MM.1S (cell line): Measurements from ENCODE around the gene SPTLC3.

ENCODE experiments used
- DNase-seq: peaks from one replicate; pipeline ENCODE4 v3.0.0-alpha.2; 2015
- H2AFZ ChIP-seq: fragments of 300-600 bp; sonication (generic); 2 replicates; pipeline ENCODE4 v1.6.0; 2016; ENCODE audit warnings: antibody characterized with exemption, low read length
- H3F3A ChIP-seq: fragments of 300-600 bp; sonication (generic); 2 replicates; pipeline ENCODE4 v1.6.1; 2016; ENCODE audit warnings: mild to moderate bottlenecking, antibody characterized with exemption, low read length, moderate library complexity, mixed read lengths; ENCODE audit not compliant: insufficient read depth
- H3K27ac ChIP-seq: fragments of 300-600 bp; sonication (generic); 2 replicates; pipeline ENCODE4 v1.5.1; 2016; ENCODE audit warnings: mild to moderate bottlenecking, low read length
- H3K27me3 ChIP-seq: fragments of 300-600 bp; sonication (generic); replicated peaks from 2 replicates; pipeline ENCODE4 v1.6.0; 2016; ENCODE audit warnings: low read length; ENCODE audit not compliant: insufficient read depth
- H3K36me3 ChIP-seq: fragments of 300-600 bp; sonication (generic); replicated peaks from 2 replicates; pipeline ENCODE4 v1.6.1; 2016; ENCODE audit warnings: mild to moderate bottlenecking, low read length, mixed read lengths; ENCODE audit not compliant: insufficient read depth
- H3K4me1 ChIP-seq: fragments of 300-600 bp; sonication (generic); 2 replicates; pipeline ENCODE4 v1.6.1; 2016; ENCODE audit warnings: low read length, mixed read lengths
- H3K4me2 ChIP-seq: fragments of 300-600 bp; sonication (generic); 2 replicates; pipeline ENCODE4 v1.6.0; 2016; ENCODE audit warnings: low read depth, low read length
- H3K4me3 ChIP-seq: fragments of 300-600 bp; sonication (generic); 2 replicates; pipeline ENCODE4 v1.5.1; 2016; ENCODE audit warnings: low read length, mixed read lengths
- H3K79me2 ChIP-seq: fragments of 300-600 bp; sonication (generic); 2 replicates; pipeline ENCODE4 v1.6.1; 2016; ENCODE audit warnings: mixed run types, low read length, mixed read lengths
- H3K9ac ChIP-seq: fragments of 300-600 bp; sonication (generic); 2 replicates; pipeline ENCODE4 v1.6.1; 2016; ENCODE audit warnings: low read length, mixed read lengths
- H3K9me2 ChIP-seq: fragments of 300-600 bp; sonication (generic); replicated peaks from 2 replicates; pipeline ENCODE4 v1.6.1; 2016; ENCODE audit warnings: mild to moderate bottlenecking, low read length, mixed read lengths; ENCODE audit not compliant: insufficient read depth
- H3K9me3 ChIP-seq: fragments of 300-600 bp; sonication (generic); replicated peaks from 2 replicates; pipeline ENCODE4 v1.6.1; 2016; ENCODE audit warnings: mild to moderate bottlenecking, low read length, mixed read lengths; ENCODE audit not compliant: insufficient read depth
- H4K20me1 ChIP-seq: fragments of 300-600 bp; sonication (generic); 2 replicates; pipeline ENCODE4 v1.6.1; 2016; ENCODE audit warnings: mild to moderate bottlenecking, low read length, moderate library complexity, mixed read lengths; ENCODE audit not compliant: insufficient read depth
- CTCF ChIP-seq: fragments of 300-600 bp; sonication (generic); IDR thresholded peaks from 2 replicates; pipeline ENCODE4 v1.5.1; 2016; ENCODE audit warnings: antibody characterized with exemption, low read length, mixed read lengths
- EZH2 ChIP-seq: fragments of 300-600 bp; sonication (generic); optimal IDR thresholded peaks from 2 replicates; pipeline ENCODE3; 2017; ENCODE audit warnings: low read depth, mild to moderate bottlenecking, antibody characterized with exemption, low read length, mixed read lengths
- EZH2phosphoT487 ChIP-seq: fragments of 300-600 bp; sonication (generic); IDR thresholded peaks from 2 replicates; pipeline ENCODE4 v1.6.1; 2018; ENCODE audit warnings: antibody characterized with exemption, low read length

Gene SPTLC3

GRCh38 chr20:13092111-13092510 is 83.3 kb downstream of the SPTLC3 start:
- H3K36me3 ChIP-seq = no peaks in the 10 kb centered on the region

GRCh38 chr20:13094976-13095375 is 86.2 kb downstream of the SPTLC3 start:
- Histone ChIP-seq H3K4me2 (no peak overlapping the region), H3K27me3 (no peaks in the 10 kb centered on the region), H2AFZ (no peak overlapping the region), H3K27ac (no peak overlapping the region), H3K4me3 (no peak overlapping the region), H3K9me2 (no peaks in the 10 kb centered on the region), H3K36me3 (no peaks in the 10 kb centered on the region), H3K4me1 (no peaks in the 10 kb centered on the region), H4K20me1 (no peaks in the 10 kb centered on the region), H3F3A (no peaks in the 10 kb centered on the region), H3K9me3 (no peaks in the 10 kb centered on the region), H3K9ac (no peak overlapping the region), H3K79me2 (no peaks in the 10 kb centered on the region)
- DNase-seq = no peak
- TF ChIP-seq EZH2phosphoT487 (no peak), EZH2 (no peak), CTCF (no peak)

More at GRCh38 chr20:13092111-13092510, 83.3 kb downstream of the SPTLC3 start:
- TF ChIP-seq CTCF (no peak), EZH2 (no peak), EZH2phosphoT487 (no peak)
- no peaks in the 10 kb centered on the region for H3K4me1 ChIP-seq
- H3K9me3 ChIP-seq = no peaks in the 10 kb centered on the region
- no peak overlapping the region for H3K4me3 ChIP-seq
- H2AFZ ChIP-seq = no peak overlapping the region
- H4K20me1 ChIP-seq = no peaks in the 10 kb centered on the region
- H3K27me3 ChIP-seq = no peaks in the 10 kb centered on the region
- no peak overlapping the region for H3K9ac ChIP-seq
- no peaks in the 10 kb centered on the region for H3K9me2 ChIP-seq
- H3F3A ChIP-seq = no peaks in the 10 kb centered on the region
- H3K27ac ChIP-seq = no peak overlapping the region
- no peak overlapping the region for H3K4me2 ChIP-seq
- no peak for DNase-seq
- no peaks in the 10 kb centered on the region for H3K79me2 ChIP-seq

- DNase-seq = no peak
- no peak for TF ChIP-seq EZH2
- H3K9me2 ChIP-seq = no peaks in the 10 kb centered on the region
- H3K4me3 ChIP-seq = no peak overlapping the region
- H3K4me1 ChIP-seq = no peaks in the 10 kb centered on the region
- H3K27ac ChIP-seq = no peak overlapping the region
- H4K20me1 ChIP-seq = no peaks in the 10 kb centered on the region
- no peak overlapping the region for H2AFZ ChIP-seq
- H3K27me3 ChIP-seq = no peaks in the 10 kb centered on the region
- H3K79me2 ChIP-seq = no peaks in the 10 kb centered on the region
- H3K4me2 ChIP-seq = no peak overlapping the region
- H3K36me3 ChIP-seq = no peaks in the 10 kb centered on the region
- H3K9me3 ChIP-seq = no peaks in the 10 kb centered on the region
- no peak overlapping the region for H3K9ac ChIP-seq
- no peaks in the 10 kb centered on the region for H3F3A ChIP-seq
Observed at GRCh38 chr20:13098720-13099355, 90.1 kb downstream of the SPTLC3 start.

- H3F3A ChIP-seq = no peaks in the 10 kb centered on the region
- H3K79me2 ChIP-seq = no peaks in the 10 kb centered on the region
- H3K27ac ChIP-seq = no peak overlapping the region
- H3K4me1 ChIP-seq = no peaks in the 10 kb centered on the region
- TF ChIP-seq EZH2 (no peak), EZH2phosphoT487 (no peak), CTCF (no peak)
- H3K4me3 ChIP-seq = no peak overlapping the region
- no peak overlapping the region for H3K9ac ChIP-seq
- no peaks in the 10 kb centered on the region for H3K27me3 ChIP-seq
- no peak for DNase-seq
- no peaks in the 10 kb centered on the region for H3K9me3 ChIP-seq
- H4K20me1 ChIP-seq = no peaks in the 10 kb centered on the region
- H3K36me3 ChIP-seq = no peaks in the 10 kb centered on the region
- H3K9me2 ChIP-seq = no peaks in the 10 kb centered on the region
- no peak overlapping the region for H2AFZ ChIP-seq
- no peak overlapping the region for H3K4me2 ChIP-seq
Observed at GRCh38 chr20:13099676-13100075, 90.9 kb downstream of the SPTLC3 start.
